SK-N-SH (cell line): ENCODE results near the gene ELOVL1.

Experiments used
- FOXM1 ChIP-seq: IDR thresholded peaks from 2 replicates; pipeline ENCODE4 v1.4.0; 2012; ENCODE audit warnings: low read depth, mild to moderate bottlenecking
- GABPA ChIP-seq: IDR thresholded peaks from 2 replicates; pipeline ENCODE4 v1.4.0; 2012; ENCODE audit warnings: low read depth, mild to moderate bottlenecking
- NFIC ChIP-seq: IDR thresholded peaks from 2 replicates; pipeline ENCODE4 v1.4.0; 2012; ENCODE audit warnings: borderline replicate concordance
- NRF1 ChIP-seq: IDR thresholded peaks from 2 replicates; pipeline ENCODE4 v1.6.1; 2012; ENCODE audit warnings: low read depth, mild to moderate bottlenecking, low read length
- POLR2AphosphoS5 ChIP-seq: IDR thresholded peaks from 2 replicates; pipeline ENCODE4 v1.6.1; 2012; ENCODE audit warnings: low read depth, low read length
- RCOR1 ChIP-seq: fragments of 150-350 bp; IDR thresholded peaks from 2 replicates; pipeline ENCODE4 v1.6.1; 2017; ENCODE audit warnings: antibody characterized with exemption, low read length
- RFX5 ChIP-seq: IDR thresholded peaks from 2 replicates; pipeline ENCODE4 v1.6.1; 2012; ENCODE audit warnings: mild to moderate bottlenecking, improper control_type of control experiment, low read length
- SIN3A ChIP-seq: IDR thresholded peaks from 2 replicates; pipeline ENCODE4 v1.6.1; 2012; ENCODE audit warnings: low read depth, mild to moderate bottlenecking, low read length, moderate library complexity, borderline replicate concordance
- SMC3 ChIP-seq: IDR thresholded peaks from 2 replicates; pipeline ENCODE4 v1.6.1; 2012; ENCODE audit warnings: low read depth, low read length, improper control_type of control experiment
- YY1 ChIP-seq: IDR thresholded peaks from 2 replicates; pipeline ENCODE4 v1.4.0; 2012; ENCODE audit warnings: low read depth, mild to moderate bottlenecking
- TF ChIP-seq, protein P1 (sequence below): IDR thresholded peaks from 2 replicates; pipeline ENCODE4 v1.4.0; 2012; ENCODE audit warnings: low read depth, borderline replicate concordance
- TF ChIP-seq, protein P2 (sequence below): fragments of 200-600 bp; sonication (generic); IDR thresholded peaks from 2 replicates; pipeline ENCODE4 v1.6.1; 2017; ENCODE audit warnings: antibody characterized with exemption, mild to moderate bottlenecking, moderate library complexity
- TF ChIP-seq, protein P3 (sequence below): IDR thresholded peaks from 2 replicates; pipeline ENCODE4 v1.6.1; 2012; ENCODE audit warnings: mild to moderate bottlenecking, low read depth, low read length, moderate library complexity
- TF ChIP-seq, protein P4 (sequence below): fragments of 150-350 bp; IDR thresholded peaks from 2 replicates; pipeline ENCODE4 v1.6.1; 2017; ENCODE audit warnings: antibody characterized with exemption, low read length, low read depth, borderline replicate concordance

DNA sequence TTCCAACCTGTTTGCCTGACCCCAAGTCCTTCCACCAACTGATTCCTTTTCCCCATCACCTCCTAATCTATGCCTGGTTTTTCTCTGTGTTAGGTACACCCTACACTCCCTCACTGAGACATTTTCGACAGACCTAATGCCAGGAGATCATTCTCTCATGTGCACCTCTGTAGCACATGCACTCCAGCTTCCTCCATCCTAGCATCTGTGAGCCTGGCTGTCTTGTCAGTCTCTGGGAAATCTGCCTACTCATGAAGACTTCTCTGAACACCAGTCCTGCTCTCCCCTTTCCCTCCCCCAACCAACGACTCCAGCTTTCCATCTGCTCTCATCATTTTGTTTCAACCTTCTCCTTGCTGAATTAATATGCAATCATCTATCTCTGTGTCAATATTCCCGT lies 20.8 kb upstream of the ELOVL1 start:
- TF ChIP-seq, protein P1, sequence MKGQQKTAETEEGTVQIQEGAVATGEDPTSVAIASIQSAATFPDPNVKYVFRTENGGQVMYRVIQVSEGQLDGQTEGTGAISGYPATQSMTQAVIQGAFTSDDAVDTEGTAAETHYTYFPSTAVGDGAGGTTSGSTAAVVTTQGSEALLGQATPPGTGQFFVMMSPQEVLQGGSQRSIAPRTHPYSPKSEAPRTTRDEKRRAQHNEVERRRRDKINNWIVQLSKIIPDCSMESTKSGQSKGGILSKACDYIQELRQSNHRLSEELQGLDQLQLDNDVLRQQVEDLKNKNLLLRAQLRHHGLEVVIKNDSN: no peak
- TF ChIP-seq RFX5: no peak
- TF ChIP-seq FOXM1: no peak
- TF ChIP-seq, protein P2, sequence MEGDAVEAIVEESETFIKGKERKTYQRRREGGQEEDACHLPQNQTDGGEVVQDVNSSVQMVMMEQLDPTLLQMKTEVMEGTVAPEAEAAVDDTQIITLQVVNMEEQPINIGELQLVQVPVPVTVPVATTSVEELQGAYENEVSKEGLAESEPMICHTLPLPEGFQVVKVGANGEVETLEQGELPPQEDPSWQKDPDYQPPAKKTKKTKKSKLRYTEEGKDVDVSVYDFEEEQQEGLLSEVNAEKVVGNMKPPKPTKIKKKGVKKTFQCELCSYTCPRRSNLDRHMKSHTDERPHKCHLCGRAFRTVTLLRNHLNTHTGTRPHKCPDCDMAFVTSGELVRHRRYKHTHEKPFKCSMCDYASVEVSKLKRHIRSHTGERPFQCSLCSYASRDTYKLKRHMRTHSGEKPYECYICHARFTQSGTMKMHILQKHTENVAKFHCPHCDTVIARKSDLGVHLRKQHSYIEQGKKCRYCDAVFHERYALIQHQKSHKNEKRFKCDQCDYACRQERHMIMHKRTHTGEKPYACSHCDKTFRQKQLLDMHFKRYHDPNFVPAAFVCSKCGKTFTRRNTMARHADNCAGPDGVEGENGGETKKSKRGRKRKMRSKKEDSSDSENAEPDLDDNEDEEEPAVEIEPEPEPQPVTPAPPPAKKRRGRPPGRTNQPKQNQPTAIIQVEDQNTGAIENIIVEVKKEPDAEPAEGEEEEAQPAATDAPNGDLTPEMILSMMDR: no peak
- no peak for TF ChIP-seq SMC3
- TF ChIP-seq, protein P3, sequence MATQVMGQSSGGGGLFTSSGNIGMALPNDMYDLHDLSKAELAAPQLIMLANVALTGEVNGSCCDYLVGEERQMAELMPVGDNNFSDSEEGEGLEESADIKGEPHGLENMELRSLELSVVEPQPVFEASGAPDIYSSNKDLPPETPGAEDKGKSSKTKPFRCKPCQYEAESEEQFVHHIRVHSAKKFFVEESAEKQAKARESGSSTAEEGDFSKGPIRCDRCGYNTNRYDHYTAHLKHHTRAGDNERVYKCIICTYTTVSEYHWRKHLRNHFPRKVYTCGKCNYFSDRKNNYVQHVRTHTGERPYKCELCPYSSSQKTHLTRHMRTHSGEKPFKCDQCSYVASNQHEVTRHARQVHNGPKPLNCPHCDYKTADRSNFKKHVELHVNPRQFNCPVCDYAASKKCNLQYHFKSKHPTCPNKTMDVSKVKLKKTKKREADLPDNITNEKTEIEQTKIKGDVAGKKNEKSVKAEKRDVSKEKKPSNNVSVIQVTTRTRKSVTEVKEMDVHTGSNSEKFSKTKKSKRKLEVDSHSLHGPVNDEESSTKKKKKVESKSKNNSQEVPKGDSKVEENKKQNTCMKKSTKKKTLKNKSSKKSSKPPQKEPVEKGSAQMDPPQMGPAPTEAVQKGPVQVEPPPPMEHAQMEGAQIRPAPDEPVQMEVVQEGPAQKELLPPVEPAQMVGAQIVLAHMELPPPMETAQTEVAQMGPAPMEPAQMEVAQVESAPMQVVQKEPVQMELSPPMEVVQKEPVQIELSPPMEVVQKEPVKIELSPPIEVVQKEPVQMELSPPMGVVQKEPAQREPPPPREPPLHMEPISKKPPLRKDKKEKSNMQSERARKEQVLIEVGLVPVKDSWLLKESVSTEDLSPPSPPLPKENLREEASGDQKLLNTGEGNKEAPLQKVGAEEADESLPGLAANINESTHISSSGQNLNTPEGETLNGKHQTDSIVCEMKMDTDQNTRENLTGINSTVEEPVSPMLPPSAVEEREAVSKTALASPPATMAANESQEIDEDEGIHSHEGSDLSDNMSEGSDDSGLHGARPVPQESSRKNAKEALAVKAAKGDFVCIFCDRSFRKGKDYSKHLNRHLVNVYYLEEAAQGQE: no peak
- no peak for TF ChIP-seq POLR2AphosphoS5
- TF ChIP-seq, protein P4, sequence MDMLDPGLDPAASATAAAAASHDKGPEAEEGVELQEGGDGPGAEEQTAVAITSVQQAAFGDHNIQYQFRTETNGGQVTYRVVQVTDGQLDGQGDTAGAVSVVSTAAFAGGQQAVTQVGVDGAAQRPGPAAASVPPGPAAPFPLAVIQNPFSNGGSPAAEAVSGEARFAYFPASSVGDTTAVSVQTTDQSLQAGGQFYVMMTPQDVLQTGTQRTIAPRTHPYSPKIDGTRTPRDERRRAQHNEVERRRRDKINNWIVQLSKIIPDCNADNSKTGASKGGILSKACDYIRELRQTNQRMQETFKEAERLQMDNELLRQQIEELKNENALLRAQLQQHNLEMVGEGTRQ: no peak
- no peak for TF ChIP-seq SIN3A
- TF ChIP-seq YY1: no peak
- no peak for TF ChIP-seq GABPA
- TF ChIP-seq NFIC: no peak
- no peak for TF ChIP-seq RCOR1
- TF ChIP-seq NRF1: no peak
